COLO829 (cell line): ENCODE results near the gene TMEM181.
"Not testable (repeated sequence)": the region's sequence is repeated elsewhere in the genome, so short reads cannot be mapped to it uniquely, and the experiment has no call there.

Source experiments
- DNase-seq: peaks from one replicate; pipeline ENCODE4 v3.0.0; 2012; ENCODE audit warnings: low spot score

TMEM181 gene

DNA sequence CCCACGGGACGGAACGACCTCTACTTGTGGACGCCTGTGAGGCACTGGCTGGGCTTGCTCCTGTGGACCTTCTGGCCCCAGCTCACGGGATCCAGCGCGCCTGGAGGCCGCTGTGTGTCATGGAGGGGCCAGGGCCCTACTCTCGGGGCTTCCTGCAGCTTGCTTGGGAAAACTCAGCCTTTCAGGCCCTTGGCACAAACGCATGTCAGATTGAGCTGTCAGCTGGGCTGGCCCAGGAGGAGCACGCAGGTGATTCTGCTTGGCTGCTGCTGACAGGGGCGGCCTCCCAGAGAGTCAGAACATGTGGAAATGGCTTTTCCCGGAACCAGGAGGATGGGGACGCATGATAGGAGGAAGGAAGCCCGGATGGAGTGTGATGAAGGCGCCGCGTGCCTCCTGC, 39.7 kb downstream of the TMEM181 start:
- no peak for DNase-seq

GRCh38 chr6:158603261-158604047, 43.6 kb downstream of the TMEM181 start:
- no peak for DNase-seq

DNA sequence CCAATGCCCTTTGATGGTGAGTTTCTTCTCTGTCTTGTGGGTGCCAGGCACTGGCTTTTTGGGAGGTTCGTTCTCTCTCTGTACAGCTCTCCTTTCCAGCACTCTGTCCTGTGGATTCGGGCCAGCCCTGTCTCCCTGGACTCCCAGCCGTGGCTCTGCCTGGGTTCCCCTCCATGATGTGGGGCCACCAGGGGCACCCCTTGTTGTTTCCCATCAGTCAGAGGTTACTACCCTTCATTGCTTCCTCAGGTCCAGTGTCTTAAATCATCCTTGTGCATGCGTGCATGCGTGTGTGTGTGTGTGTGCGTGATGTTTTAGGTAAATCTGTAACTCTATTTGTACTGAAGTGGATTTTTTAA, 44.1 kb downstream of the TMEM181 start:
- no peak for DNase-seq

- DNase-seq, result peak; percentile 57
Observed at GRCh38 chr6:158605266-158605878, 45.5 kb downstream of the TMEM181 start.

DNA sequence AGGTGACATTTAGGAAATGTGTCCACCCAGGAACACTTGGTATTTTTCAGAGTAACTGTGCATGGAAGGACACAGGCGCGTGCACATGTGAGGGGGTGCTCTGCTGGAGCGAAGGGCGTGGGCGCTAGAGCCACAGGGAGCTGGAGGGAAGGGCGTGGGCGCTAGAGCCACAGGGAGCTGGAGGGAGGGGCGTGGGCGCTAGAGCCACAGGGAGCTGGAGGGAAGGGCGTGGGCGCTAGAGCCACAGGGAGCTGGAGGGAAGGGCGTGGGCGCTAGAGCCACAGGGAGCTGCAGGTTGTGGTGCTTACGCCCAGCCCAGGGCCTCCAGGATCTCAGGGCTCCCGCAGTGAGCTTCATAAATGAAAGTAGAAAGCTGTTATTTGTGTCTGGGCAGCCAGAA, 46.1 kb downstream of the TMEM181 start:
- DNase-seq, result not testable (repeated sequence)

DNA sequence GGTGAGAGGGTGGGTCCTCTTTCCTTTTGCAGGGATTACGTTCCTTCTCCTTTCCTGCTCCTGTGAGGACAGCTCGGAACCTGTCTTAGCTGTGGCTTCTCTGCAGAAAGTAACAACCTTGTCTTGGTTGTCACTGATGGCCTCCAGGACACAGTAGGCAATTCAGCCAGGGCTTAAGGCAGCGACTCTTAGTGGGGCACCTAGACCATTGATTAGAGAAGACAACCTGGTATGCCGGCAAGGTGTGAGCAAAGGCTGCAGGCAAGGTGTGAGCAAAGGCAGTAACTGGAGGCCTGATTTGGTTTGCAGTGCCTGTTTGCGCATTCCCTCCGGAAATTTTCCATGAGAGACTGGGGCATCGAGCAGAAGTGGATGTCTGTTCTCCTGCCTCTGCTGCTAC, 47.0 kb downstream of the TMEM181 start:
- no peak for DNase-seq

DNA sequence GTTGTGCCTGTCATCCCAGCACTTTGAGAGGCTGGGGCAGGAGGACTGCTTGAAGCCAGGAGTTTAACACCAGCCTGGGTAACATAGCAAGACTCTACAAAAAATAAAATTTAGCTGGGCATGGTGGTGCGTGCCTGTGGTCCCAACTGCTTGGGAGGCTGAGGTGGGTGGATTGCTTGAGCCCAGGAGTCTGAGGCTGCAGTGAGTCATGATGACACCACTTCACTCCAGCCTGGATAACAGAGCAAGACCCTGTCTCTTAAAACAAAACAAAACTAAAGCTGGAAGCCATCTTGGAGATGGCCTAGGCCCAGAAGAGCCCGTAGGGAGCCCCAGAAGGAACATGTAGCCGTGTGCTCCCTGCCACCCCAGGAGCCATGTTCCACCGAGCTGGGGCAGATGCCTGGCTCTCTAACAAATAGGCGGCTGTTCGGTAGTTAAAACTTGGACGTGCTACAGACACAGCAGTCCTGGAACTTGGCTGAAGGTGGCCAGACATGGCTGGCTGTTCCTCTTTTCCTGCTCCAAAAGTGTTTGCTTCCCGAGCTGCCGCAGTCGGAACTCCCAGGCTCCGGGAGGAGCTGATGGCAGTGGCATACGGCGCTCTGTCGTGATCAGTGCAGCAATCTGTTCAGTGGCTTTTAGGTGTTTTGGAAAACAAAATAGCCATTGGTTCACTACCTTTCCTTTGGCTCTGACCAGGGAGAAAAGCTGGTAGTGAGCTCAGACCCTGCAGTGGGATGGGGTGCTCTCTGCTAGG, 47.7 kb downstream of the TMEM181 start:
- no peak for DNase-seq

- DNase-seq, result no peak
Observed at GRCh38 chr6:158608221-158608620, 48.3 kb downstream of the TMEM181 start.

- DNase-seq, result no peak
Observed at GRCh38 chr6:158609455-158610155, 49.7 kb downstream of the TMEM181 start.

- DNase-seq, result no peak
Observed at GRCh38 chr6:158610319-158610968, 50.6 kb downstream of the TMEM181 start.

- DNase-seq, result no peak
Observed at GRCh38 chr6:158611039-158611438, 51.1 kb downstream of the TMEM181 start.

GRCh38 chr6:158611541-158612370, 51.9 kb downstream of the TMEM181 start:
- DNase-seq, result no peak

DNA sequence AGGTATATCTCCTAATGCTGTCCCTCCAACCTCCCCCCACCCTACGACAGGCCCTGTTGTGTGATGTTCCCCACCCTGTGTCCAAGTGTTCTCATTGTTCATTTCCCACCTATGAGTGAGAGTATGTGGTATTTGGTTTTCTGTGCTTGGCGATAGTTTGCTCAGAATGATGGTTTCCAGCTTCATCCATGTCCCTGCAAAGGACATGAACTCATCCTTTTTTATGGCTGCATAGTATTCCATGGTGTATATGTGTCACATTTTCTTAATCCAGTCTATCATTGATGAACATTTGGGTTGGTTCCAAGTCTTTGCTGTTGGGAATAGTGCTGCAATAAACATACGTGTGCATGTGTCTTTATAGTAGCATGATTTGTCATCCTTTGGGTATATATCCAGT, 54.7 kb downstream of the TMEM181 start:
- not testable (repeated sequence) for DNase-seq

- DNase-seq, result not testable (repeated sequence)
Observed at GRCh38 chr6:158618289-158618688, 58.4 kb downstream of the TMEM181 start.

DNA sequence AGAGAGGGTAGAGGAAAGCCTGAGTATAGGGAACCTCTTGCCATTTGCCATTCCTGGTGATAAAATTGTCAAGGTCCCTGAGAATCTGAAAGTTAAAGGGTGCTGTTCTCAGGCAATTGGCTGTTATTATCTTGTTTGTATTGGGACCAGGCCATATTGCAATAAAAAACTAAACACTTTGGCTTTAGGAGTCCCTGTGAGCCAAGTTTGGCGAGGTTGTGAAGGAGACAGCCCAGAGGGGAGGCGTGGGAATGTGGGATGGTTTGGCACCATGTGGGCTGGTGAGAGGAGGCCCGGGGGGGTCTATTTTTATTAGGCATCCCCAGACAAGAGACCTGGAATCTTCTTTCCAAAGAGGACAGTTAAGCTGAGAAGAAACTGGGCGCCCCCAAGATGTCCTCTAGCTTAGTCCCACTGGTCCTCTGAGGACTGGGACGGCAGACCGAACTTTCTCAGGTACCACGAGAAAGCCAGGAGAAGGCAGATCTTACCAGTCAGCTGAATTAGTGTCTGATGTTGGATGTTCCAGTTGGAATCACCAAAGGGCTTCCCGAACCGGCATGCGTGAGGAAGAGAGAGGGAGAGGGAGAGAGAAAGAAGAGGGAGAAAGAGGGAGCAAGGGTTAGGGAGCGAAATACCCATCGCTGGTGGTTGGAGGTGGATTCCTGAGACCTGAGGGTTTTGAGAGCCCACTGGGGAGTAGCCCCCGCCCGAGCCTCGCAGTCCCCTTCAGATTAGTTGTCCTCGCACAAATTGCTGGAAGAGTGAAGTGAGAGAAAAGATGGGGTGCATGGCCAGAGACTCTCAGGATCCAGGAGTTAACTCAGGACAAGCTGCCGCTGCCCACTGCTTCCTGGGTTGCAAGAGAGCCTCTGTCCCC, 60.3 kb downstream of the TMEM181 start:
- no peak for DNase-seq

DNA sequence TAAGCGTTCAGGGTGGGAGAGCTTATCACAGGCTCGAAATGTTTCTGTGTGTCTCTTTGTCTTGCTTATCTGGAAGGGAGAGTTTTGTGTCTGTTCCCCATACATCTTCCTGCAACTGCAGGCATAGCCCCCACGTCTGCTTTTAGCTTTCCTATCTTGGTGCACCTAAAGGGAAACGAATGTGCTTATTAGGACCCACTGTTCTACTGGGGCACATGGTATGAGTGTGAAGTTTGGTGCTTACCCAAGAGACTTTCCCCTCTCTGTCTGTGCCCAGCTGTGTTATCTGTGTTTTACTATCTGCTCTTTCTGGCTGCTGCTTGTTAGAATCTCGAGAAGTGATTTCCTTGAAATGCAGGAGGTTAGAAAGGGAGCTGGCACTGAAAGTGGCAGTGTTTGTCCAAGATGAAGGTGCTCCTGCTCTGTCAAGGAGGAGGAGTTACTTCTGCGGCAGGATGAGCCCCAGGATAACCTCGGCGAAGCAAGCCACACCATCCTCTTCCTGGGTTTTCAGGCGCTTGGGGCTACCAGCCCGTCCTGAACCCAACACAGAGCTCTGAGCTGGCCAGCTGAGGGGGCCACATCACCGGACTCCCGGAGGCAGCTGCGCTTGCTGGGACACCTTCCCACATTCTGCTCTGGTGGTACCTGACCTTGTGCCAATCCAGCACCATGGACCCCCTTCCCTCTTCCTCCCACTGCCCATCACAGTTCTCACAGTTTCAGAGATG, 61.2 kb downstream of the TMEM181 start:
- DNase-seq, result no peak

GRCh38 chr6:158621694-158622544, 62.0 kb downstream of the TMEM181 start:
- no peak for DNase-seq

- DNase-seq, result no peak
Observed at GRCh38 chr6:158622545-158623190, 62.8 kb downstream of the TMEM181 start.
